DMS 273 (cell line): Measurements from ENCODE around the gene P3H2.

Experiments
- DNase-seq: peaks from one replicate; lab custom pipeline; 2025; ENCODE audit not compliant: unreplicated experiment; lab: John Stamatoyannopoulos, UW

P3H2 gene

GRCh38 chr3:190058521-190059241 is 62.0 kb downstream of the P3H2 start:
- no peak for DNase-seq

GRCh38 chr3:190056742-190057141 is 64.0 kb downstream of the P3H2 start:
- DNase-seq, result no peak

GRCh38 chr3:190055773-190056172 is 64.9 kb downstream of the P3H2 start:
- DNase-seq, result no peak

GRCh38 chr3:190053919-190054672 is 66.6 kb downstream of the P3H2 start:
- DNase-seq, result no peak

- DNase-seq, result no peak
Observed at GRCh38 chr3:190051641-190052040, 69.1 kb downstream of the P3H2 start.

GRCh38 chr3:190048932-190049441 is 71.7 kb downstream of the P3H2 start:
- no peak for DNase-seq

- no peak for DNase-seq
Observed at GRCh38 chr3:190044974-190045373, 75.7 kb downstream of the P3H2 start.

GRCh38 chr3:190044142-190044541 is 76.6 kb downstream of the P3H2 start:
- DNase-seq, result no peak

- DNase-seq, result no peak
Observed at GRCh38 chr3:190043741-190044140, 77.0 kb downstream of the P3H2 start.

GRCh38 chr3:190042558-190042957 is 78.1 kb downstream of the P3H2 start:
- DNase-seq, result no peak

GRCh38 chr3:190041333-190042041 is 79.2 kb downstream of the P3H2 start:
- no peak for DNase-seq

GRCh38 chr3:190040145-190040544 is 80.6 kb downstream of the P3H2 start:
- no peak for DNase-seq

- DNase-seq, result no peak
Observed at GRCh38 chr3:190038050-190038933, 82.4 kb downstream of the P3H2 start.

- DNase-seq, result no peak
Observed at GRCh38 chr3:190036631-190037030, 84.1 kb downstream of the P3H2 start.

- DNase-seq, result no peak
Observed at GRCh38 chr3:190034446-190034845, 86.3 kb downstream of the P3H2 start.

- no peak for DNase-seq
Observed at GRCh38 chr3:190032923-190033322, 87.8 kb downstream of the P3H2 start.

- no peak for DNase-seq
Observed at GRCh38 chr3:190031887-190032752, 88.6 kb downstream of the P3H2 start.

GRCh38 chr3:190027116-190027515 is 93.6 kb downstream of the P3H2 start:
- DNase-seq, result no peak

- no peak for DNase-seq
Observed at GRCh38 chr3:190026154-190026553, 94.5 kb downstream of the P3H2 start.

- DNase-seq, result no peak
Observed at GRCh38 chr3:190024912-190025311, 95.8 kb downstream of the P3H2 start.
